ENCODE data around the gene GPT2. TPM values are rescaled to one million over a fixed set of nuclear protein-coding genes. Genes with fewer than 3 reads are reported as not detected.

Gene GPT2
- total and polyA plus RNA-seq, 2 donors (not counting 3 experiments of a cell fraction or from before 2014, with no cell fraction given): 10.8 to 17.9 TPM

DNA sequence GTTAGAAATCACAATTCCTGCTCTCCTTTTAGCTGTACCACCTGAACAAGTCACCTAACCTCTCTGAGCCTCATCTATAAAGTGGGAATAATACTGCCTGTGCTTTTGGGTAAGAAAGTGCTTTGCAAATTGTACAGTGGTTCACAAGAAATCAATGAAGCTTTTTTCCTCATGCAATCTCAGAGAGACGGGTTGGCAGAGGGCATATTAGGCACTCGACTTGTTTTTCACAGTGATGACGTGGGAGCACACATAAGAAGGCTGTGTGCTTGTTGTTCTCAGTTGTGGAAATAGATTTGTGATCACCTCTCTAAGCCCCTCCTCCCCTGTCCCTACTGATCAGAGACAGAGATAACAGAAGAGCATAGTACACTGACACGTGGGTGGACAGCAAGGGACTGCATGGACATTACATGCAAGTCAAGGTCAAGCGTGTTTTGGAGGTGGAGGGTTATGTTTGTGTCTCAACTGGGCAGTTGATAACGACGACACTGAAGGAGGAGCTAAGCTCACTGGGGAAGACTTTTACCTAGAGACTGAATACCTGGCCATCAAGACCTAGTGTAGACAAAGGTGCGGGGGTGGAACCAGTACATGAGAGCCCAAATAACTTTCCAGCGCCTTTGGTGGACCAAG is 1.7 kb upstream of the GPT2 start:
- H3K4me3 ChIP-seq (replicated peaks in 1 of 3; ENCODE audit: insufficient read depth in 1 of 3, low read depth in 1 of 3, low read length in 3 of 3): no peak overlapping the region
- peaks cover 6 to 15% of the 10 kb centered on the region in 2 experiments for H3K27me3 ChIP-seq (ENCODE audit: control insufficient read depth in 2 of 2, insufficient read depth in 2 of 2, low read length in 2 of 2)
- TF ChIP-seq MYC (IDR thresholded peaks at IDR 0.05; ENCODE audit: low read depth, low read length): no peak
- no peak for TF ChIP-seq JUN (IDR thresholded peaks at IDR 0.05; ENCODE audit: borderline replicate concordance, insufficient read depth, insufficient read length, low read depth)
- TF ChIP-seq CTCF (IDR thresholded peaks at IDR 0.05; ENCODE audit: extremely low read depth in 1 of 2, insufficient read depth in 1 of 2, low read depth in 1 of 2, low read length in 2 of 2): no peak
- no peak for TF ChIP-seq GATA2 (IDR thresholded peaks at IDR 0.05; ENCODE audit: insufficient read depth, insufficient read length, low read depth, low read length)
- no peak for TF ChIP-seq POLR2A (IDR thresholded peaks at IDR 0.05; ENCODE audit: low read depth, low read length)
- TF ChIP-seq EZH2 (IDR thresholded peaks at IDR 0.05; ENCODE audit: borderline replicate concordance, low read depth, low read length, severe bottlenecking): no peak
- TF ChIP-seq, protein P1, sequence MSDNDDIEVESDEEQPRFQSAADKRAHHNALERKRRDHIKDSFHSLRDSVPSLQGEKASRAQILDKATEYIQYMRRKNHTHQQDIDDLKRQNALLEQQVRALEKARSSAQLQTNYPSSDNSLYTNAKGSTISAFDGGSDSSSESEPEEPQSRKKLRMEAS (IDR thresholded peaks at IDR 0.05; ENCODE audit: insufficient read depth, insufficient read length): no peak
- no peak for TF ChIP-seq FOS (IDR thresholded peaks at IDR 0.05; ENCODE audit: borderline replicate concordance, insufficient read depth, low read length)
- no peak for TF ChIP-seq POLR2AphosphoS5 (IDR thresholded peaks at IDR 0.05; ENCODE audit: insufficient read depth, low read depth, low read length)
- no peaks in the 10 kb centered on the region for H3K79me2 ChIP-seq (ENCODE audit: control insufficient read depth, insufficient read depth, low read length)
- ChIA-PET CTCF (interaction anchor here (1.1 to 3.0 kb wide), 5 partner anchors 9 to 1282 kb away, joined by 3 to 15 read pairs (median 3); no protein-coding TSS in a partner anchor), POLR2A (no interaction called here)
- H3K27ac ChIP-seq (ENCODE audit: insufficient read depth, low read depth, low read length): no peak overlapping the region
- H3K36me3 ChIP-seq (ENCODE audit: control insufficient read depth in 2 of 2, extremely low read depth in 1 of 2, insufficient read depth in 2 of 2, low read length in 2 of 2): no peaks in the 10 kb centered on the region
- FAIRE-seq (no peak), DNase-seq (ENCODE audit: low read depth, low spot score) (no peak)
- peaks cover 9% of the 10 kb centered on the region for H3K4me1 ChIP-seq (ENCODE audit: control insufficient read depth, extremely low read depth, insufficient read depth, low read length)
- no TSS peak for BruUV-seq (replicated peaks)
- no peak overlapping the region for H2AFZ ChIP-seq (ENCODE audit: low read depth, low read length)
- dilution Hi-C loops (cut with MboI; ENCODE audit: extremely low pct_ligation_motif_present, low sequenced_read_pairs): no loop called here
- H3K4me2 ChIP-seq (ENCODE audit: insufficient read depth, low read length): no peak overlapping the region
- intact Hi-C loops (cut with micrococcal nuclease): no loop called here
- no peaks in the 10 kb centered on the region for H3K9me3 ChIP-seq (replicated peaks; ENCODE audit: control insufficient read depth, insufficient read depth, low read length)
- H3K9ac ChIP-seq (replicated peaks; ENCODE audit: extremely low read depth, insufficient read depth, low read length): no peak overlapping the region
- H4K20me1 ChIP-seq (replicated peaks; ENCODE audit: control insufficient read depth, extremely low read depth, insufficient read depth, low read length): no peaks in the 10 kb centered on the region
- no peaks in the 10 kb centered on the region for H3K9me1 ChIP-seq (replicated peaks; ENCODE audit: control insufficient read depth, extremely low read depth, insufficient read depth, low read length)

Data from endothelial cell of umbilical vein (primary cell).